ENCODE results near the gene SRP68.

Gene SRP68

GRCh38 chr17:75996665-75997590, 75.4 kb downstream of the SRP68 start:
- DNase-seq, result peak; percentile 27 to 62

- DNase-seq, result no peak
Observed at GRCh38 chr17:75995385-75995925, 76.9 kb downstream of the SRP68 start.

DNA sequence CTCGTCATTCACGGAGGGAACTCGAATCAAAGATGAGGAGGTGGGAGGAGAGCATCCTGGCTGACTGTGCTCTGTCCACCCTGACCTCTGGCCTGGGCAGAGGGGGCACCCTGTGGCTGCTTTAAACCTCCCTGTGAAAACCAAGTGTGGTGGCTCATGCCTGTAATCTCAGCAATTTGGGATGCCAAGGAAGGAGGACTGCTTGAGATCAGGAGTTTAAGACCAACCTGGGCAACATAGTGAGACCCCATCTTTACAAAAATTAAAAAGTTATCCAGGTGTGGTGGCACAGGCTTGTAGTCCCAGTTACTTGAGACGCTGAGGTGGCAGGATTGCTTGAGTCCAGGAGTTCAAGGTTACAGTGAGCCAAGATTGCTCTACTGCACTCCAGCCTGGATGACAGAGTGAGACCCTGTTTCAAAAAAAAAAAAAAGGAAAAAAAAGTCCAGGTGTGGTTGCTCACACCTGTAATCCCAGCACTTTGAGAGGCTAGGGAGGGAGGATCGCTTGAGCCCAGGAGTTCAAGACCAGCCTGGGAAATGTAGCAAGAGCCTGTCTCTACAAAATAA, 77.4 kb downstream of the SRP68 start:
- DNase-seq, result no peak

DNA sequence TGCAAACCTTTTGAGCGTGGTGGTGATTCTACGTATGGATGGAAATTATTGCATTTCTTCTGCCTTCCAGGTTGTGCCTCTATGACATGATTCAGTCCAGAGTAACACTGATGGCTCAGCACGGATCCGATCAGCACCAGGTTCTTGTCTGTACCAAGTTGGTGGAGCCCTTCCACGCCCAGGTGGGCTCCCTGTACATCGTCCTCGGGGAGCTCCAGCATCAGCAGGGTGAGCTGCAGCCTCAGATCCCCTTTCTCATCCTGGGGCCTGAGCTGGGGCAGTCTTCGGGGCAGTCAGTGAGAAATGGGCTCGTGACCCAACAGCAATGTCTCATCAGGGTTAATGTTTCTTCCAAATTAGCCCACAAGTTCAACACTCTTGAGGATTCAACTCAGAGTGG, 80.9 kb downstream of the SRP68 start:
- DNase-seq, result no peak
